CD4-positive, alpha-beta T cell treated with Interleukin-4 for 1 hour (primary cell): ENCODE results near the gene GFM1.
A peak's percentile ranks its signal among the peaks of the same experiment; 100 is the strongest.

Experiments
- DNase-seq, 2 donors: peaks; one replicate each; pipeline ENCODE4 v3.0.0-alpha.2; 2020 to 2022

The GFM1 gene

DNA sequence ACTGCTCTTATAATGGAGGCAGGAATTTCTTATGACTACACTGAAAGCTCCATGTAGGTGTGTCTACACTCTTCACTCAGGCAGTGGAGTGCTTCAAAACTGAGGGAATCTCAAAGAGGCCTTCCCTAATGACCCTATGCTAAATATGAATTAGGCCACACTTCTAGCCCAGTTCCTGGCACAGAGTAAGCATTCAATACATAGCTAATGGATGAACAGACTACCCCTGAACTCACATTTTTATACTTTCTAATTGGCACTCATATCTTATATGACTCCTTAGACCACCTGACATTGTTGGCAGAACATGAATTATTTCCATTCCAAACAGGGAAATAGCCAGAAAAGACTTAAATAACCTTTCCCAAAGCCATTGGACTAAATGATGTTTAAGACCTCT is 84.5 kb downstream of the GFM1 start:
- DNase-seq = no peak

DNA sequence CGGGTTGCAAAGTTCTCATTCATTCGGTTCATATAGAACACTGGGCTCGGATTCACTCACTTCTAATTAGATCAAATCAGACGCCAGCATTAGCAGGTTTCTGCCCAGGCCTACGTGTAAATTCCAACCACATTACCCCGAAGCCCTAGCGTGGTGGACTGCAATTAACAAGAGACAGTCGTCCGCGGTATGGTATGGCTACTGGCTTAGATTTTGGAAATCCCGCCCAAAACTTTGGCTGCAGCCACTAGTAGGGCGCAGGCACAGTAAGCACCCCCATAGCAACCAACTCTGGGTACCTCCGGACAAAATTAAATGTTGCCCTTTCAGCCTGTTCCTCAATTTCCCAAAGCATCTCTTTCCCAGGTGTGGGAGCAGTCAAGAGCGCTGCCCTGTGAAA is 87.2 kb downstream of the GFM1 start:
- no peak for DNase-seq

DNA sequence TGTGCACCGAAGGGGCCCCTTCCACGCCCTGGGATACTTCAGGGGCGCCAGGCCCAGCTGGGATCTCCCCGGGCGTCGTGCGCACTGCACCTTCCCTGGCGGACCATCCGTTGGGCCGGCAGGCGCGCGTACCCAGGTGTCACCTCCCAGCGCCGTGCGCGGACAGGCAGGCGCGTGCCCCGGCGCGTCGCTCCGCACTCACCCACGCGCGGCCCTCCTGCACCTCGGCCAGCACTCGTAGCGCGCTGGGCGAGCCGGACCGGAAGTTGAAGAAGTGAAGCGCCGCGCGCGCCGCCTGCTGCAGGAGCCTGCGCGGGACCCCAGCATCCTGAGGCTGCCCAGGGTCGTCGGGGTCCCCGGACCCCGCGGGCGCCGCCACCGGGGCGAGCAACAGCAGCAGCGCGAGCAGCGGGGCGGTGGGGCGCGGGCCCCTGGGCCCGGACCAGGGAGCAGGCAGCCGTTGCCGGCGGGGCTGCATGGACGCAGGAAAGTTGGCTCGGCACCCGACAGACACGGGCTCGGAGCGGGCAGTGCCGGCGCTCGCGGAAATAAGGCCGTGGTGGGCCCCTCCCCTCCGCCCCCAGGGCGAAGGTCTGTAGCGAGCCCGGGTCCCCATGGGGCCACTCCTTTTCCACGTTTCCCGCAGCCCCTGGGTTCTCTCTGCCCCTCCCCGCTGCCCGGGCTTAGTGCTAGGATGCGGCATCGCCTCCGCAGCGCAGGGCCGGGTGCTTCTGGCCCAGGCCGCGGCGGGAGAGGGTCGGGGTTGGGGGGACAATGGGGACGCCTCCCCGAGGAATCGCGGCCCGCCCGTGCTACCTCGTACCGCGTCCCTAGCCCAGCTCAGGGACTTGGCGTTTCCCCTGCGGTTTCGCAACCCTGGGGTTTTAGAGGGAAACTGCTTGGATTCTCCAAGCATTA is 87.9 kb downstream of the GFM1 start, which contains the start of gene RARRES1:
Gene RARRES1 (minus strand): TSS at position 520 of the 918 bp plus-strand sequence. CDS start 42 bp downstream, at position 478.
- peak in 1 of 2 donors; percentile 17 for DNase-seq

DNA sequence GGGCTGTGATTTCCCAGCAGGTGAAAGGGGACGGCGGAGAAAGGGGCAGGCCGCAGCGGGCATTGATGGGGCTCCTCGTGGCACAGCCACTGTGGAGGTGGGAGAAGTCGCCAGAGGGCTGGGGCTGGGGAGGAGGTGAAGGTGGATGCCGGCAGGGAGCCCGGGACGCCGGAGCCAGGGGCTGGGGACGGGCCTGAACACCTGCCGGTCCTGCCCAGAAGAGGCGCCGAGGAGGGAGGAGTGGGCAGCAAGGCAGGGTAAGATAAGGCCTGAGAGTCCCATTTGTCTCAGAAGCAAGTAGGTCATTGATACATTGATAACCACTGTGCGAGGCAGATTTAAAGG is 88.5 kb downstream of the GFM1 start:
- DNase-seq = no peak

DNA sequence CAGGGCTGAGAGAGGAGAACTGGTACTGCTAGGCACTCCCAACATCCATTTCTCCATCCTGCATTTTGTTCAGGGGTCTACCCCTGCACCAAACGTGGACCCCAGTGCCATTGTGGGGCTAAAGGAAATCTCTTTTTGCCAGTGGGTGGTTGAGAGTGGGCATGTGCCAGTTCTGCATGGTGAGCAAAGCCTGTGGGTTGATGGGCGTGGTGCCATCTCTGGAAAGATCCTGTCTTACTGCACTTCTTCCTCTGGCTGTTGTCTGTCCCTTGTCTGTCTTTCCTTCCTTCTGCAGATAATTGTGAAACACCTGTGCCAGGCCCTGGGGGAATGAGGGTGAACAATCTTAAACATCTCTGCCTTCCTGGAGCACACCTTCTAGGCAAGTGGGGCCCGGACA is 89.3 kb downstream of the GFM1 start:
- no peak for DNase-seq

DNA sequence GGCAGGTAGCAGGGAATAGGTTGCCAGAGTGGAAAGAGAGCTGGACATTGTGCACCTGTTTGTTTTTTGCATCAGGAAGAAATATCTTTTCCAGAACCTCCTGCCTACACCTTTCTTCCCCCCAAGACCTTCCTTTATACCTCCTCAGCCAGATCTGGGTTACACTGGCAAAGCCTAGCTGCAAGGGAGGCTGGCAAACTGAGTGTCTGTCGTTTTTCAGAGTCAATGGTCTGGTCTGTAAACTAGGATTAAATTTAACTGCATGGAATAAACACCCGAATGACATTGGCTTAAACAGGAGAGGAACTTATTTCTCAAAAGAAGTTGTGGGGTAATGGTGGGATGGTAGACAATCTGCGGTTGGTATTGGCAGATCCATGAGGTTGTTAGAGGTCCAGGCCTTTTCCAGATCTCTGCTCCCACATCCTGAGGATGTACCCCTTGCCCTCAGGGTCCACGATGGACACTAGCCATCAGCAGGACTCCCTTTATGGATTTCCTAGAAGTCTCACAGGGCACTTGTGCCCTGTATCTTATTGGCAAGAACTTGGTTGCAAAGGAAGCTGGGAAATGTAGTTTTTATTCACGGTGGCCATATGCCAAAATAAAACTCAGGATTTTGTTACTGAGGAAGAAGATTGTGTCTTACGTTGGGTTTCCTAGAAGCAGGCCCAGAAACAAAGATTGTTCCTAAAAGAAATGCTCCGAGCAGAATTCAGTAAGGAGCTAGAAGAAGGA is 91.1 kb downstream of the GFM1 start:
- no peak for DNase-seq

DNA sequence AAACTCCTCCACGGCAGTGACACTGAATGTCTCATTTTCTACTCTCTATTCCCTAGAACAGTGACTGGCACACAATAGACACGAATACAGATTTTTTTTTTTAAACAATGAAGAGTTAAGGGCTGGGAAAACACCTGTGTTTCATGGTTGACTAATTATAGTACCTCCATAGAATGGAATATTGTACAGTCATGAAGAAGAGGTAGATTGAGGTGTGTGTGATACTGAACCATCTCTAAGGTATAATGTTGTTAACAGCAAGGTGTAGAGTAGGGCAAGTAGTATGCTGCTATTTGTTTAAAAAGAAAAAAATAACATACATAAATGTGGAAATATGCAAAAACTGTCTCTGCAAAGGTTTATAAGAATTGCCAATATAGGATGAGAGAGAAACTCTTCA is 93.1 kb downstream of the GFM1 start:
- DNase-seq = no peak

DNA sequence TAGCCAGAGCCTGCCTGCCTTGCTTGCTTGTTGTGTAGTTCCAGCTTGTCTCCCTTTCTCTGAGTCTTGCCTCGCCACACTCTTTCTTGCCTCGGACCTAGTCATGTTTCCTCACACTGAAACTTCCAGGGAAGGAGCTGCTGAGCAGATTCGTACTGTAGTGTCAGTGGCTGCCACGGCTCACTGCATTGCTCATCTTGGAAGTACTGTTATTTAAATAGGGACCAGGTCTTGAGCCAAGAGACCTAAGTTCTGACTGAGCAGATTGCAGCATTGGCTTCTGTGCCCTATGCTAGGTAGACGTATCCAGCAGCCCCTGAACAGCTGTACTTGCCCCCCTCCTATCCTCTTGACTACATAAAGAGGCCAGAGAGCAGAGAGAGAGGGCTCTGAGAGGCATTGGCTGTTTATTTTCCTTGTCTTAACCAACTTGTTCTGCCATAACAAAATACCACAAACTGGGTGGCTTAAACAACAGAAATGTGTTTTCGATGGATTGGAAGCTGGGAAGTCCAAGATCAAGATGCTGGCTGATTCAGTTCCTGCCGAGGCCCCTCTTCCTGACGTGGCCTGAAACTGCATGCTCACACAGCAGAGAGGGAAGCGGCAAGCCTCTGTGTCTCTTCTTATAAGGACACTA is 93.8 kb downstream of the GFM1 start:
- no peak for DNase-seq

DNA sequence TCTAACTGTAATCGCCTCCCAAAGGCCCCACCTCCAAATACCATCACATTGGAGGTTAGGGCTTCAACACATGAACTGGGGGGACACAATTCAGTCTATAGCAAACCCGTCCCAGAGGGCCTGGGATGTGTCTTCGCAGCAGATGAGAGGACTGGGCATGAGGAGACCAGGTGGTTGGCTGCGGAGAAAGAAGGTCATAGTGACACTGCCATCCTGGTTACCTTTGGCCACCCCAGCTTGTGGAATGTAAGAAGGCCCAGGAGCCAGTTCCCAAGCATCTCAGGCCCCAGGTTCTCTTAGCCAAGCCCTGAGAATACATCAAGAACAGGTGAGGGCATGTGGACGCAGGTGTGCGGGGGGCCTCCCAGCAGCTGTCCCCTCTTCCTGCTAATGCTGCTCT is 94.3 kb downstream of the GFM1 start:
- no peak for DNase-seq

DNA sequence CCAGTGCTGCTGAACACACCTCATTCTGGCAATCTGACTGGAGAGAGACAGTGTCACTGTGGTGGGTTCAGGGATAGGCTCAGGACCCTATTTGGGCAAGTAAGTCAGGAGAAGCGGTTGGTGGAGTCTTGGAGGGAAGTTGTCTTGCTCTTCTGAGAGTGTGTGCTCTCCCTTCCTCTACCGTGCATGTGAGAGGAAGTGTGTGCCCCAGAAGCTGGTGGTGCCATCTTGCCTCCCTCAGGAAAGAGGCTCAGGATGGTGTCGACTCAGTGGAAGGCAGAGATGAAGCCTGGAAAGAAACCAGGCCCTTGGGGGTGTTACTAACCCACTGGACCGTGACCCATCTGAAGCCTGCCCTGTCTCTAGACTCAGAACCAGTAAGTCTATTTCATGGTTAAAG is 94.8 kb downstream of the GFM1 start:
- no peak for DNase-seq

DNA sequence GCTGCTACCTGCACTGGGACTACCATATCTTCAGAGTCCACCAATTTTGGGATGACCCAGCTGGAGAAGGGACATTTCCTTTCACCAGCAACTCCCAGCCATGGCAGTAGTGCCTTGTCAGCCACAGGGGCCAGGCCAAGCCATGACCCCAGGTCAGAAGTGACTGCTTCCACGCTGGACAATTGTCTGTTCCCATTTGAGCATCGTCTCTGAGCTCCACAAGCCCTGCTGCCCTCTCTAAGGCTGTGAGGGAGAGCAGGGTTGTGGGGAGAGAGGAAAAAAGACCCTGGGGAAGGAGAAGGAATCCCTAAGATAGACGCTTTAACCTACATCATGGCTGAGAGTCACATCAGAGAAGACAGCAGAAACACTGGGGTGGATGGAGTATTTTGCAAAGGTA is 95.3 kb downstream of the GFM1 start:
- DNase-seq = no peak
